ENCODE measurements around the gene JAM2. TPM values are rescaled to one million over a fixed set of nuclear protein-coding genes. Genes with fewer than 3 reads are reported as not detected.
A peak's percentile ranks its signal among the peaks of the same experiment; 100 is the strongest.

Gene JAM2
- total RNA-seq, 2 experiments from 2014 or later = 0.07 to 0.27 TPM

GRCh38 chr21:25626757-25627156 is 12.3 kb upstream of the JAM2 start:
- no peaks in the 10 kb centered on the region for H3K27me3 Mint-ChIP-seq (ENCODE audit: low read depth)

GRCh38 chr21:25632296-25632695 is 6.8 kb upstream of the JAM2 start:
- no peak for DNase-seq
- Mint-ChIP-seq H3K36me3 (ENCODE audit: low read depth) (no peaks in the 10 kb centered on the region), H3K9me3 (no peaks in the 10 kb centered on the region), H3K27ac (no peak overlapping the region), H3K4me1 (ENCODE audit: low read depth) (peaks cover 6% of the 10 kb centered on the region), H3K4me3 (no peak overlapping the region), H3K27me3 (ENCODE audit: low read depth) (peaks cover 14% of the 10 kb centered on the region)
- CTCF ChIA-PET = no interaction called here
- intact Hi-C loops (cut with micrococcal nuclease) = no loop called here

More at GRCh38 chr21:25626757-25627156, 12.3 kb upstream of the JAM2 start:
- no peaks in the 10 kb centered on the region for H3K9me3 Mint-ChIP-seq
- H3K4me3 Mint-ChIP-seq = no peak overlapping the region
- CTCF ChIA-PET = interaction anchor here (0.7 kb wide), 1 partner anchor 57 kb away, joined by 3 read pairs; no protein-coding TSS in a partner anchor
- H3K4me1 Mint-ChIP-seq (ENCODE audit: low read depth) = no peaks in the 10 kb centered on the region
- DNase-seq = no peak
- no peak overlapping the region for H3K27ac Mint-ChIP-seq
- no peaks in the 10 kb centered on the region for H3K36me3 Mint-ChIP-seq (ENCODE audit: low read depth)
- intact Hi-C loops (cut with micrococcal nuclease) = no loop called here

- no peaks in the 10 kb centered on the region for H3K36me3 Mint-ChIP-seq (ENCODE audit: low read depth)
- CTCF ChIA-PET = interaction anchor here (0.7 kb wide), 1 partner anchor 27 kb away, joined by 3 read pairs; no protein-coding TSS in a partner anchor
- H3K9me3 Mint-ChIP-seq = no peaks in the 10 kb centered on the region
Observed at GRCh38 chr21:25635310-25635709, 3.7 kb upstream of the JAM2 start.

GRCh38 chr21:25636727-25637126 is 2.3 kb upstream of the JAM2 start:
- H3K9me3 Mint-ChIP-seq = no peaks in the 10 kb centered on the region
- intact Hi-C loops (cut with micrococcal nuclease) = loop anchor here (5.0 kb wide), 1 partner anchor 64 kb away; no protein-coding TSS in a partner anchor
- H3K27ac Mint-ChIP-seq = no peak overlapping the region
- H3K27me3 Mint-ChIP-seq (ENCODE audit: low read depth) = peaks cover 34% of the 10 kb centered on the region
- no peak for DNase-seq
- H3K4me3 Mint-ChIP-seq = no peak overlapping the region
- CTCF ChIA-PET = interaction anchor here (2.5 kb wide), 1 partner anchor 28 kb away, joined by 22 read pairs; no protein-coding TSS in a partner anchor
- H3K4me1 Mint-ChIP-seq (ENCODE audit: low read depth) = peaks cover 21% of the 10 kb centered on the region
- no peaks in the 10 kb centered on the region for H3K36me3 Mint-ChIP-seq (ENCODE audit: low read depth)

More at GRCh38 chr21:25635310-25635709, 3.7 kb upstream of the JAM2 start:
- Mint-ChIP-seq H3K27ac (no peak overlapping the region), H3K27me3 (ENCODE audit: low read depth) (peaks cover 29% of the 10 kb centered on the region), H3K4me1 (ENCODE audit: low read depth) (peaks cover 18% of the 10 kb centered on the region), H3K4me3 (no peak overlapping the region)
- DNase-seq = no peak
- intact Hi-C loops (cut with micrococcal nuclease) = loop anchor here (5.0 kb wide), 1 partner anchor 63 kb away; no protein-coding TSS in a partner anchor

GRCh38 chr21:25637851-25638659 is 1.0 kb upstream of the JAM2 start:
- no peak for DNase-seq
- Mint-ChIP-seq H3K36me3 (ENCODE audit: low read depth) (no peaks in the 10 kb centered on the region), H3K4me3 (peak overlapping the region; percentile 67), H3K27me3 (ENCODE audit: low read depth) (peaks cover 34% of the 10 kb centered on the region), H3K27ac (no peak overlapping the region), H3K4me1 (ENCODE audit: low read depth) (peaks cover 21% of the 10 kb centered on the region), H3K9me3 (no peaks in the 10 kb centered on the region)
- CTCF ChIA-PET = interaction anchor here (0.6 to 2.5 kb wide), 8 partner anchors 10 to 83 kb away, joined by 3 to 22 read pairs (median 4); no protein-coding TSS in a partner anchor
- intact Hi-C loops (cut with micrococcal nuclease) = loop anchor here (5.0 kb wide), 1 partner anchor 66 kb away; no protein-coding TSS in a partner anchor

DNA sequence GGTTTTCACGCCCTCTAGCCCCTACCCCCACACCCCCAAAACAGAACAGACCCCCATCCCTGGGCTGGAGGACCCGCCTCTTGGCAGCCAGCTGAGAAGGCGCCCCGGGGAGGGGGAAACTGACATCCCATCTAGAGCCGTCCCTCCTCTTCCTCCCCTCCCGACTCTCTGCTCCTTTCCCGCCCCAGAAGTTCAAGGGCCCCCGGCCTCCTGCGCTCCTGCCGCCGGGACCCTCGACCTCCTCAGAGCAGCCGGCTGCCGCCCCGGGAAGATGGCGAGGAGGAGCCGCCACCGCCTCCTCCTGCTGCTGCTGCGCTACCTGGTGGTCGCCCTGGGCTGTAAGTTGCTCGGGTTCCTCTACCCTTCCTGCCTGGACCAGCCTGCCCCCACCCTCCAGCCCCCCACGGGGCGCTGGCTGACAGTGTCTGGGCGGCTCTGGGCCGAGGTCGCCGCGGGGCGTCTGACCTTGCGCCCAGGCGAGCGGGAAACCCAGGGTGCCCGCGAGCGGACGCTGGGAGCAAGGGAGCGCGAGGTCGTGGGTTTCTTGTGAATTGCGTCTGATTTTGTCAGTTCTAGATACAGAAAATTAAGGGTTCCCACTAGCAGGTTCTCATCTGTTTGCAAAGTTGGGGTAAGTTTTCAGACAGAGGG is 618 bp downstream of the JAM2 start:
- intact Hi-C loops (cut with micrococcal nuclease) = loop anchor here (1.0 to 5.0 kb wide), 5 partner anchors 31 to 243 kb away; partner anchors contain the start of genes ATP5PF and GABPA
- H3K9me3 Mint-ChIP-seq = no peaks in the 10 kb centered on the region
- H3K4me3 Mint-ChIP-seq = peak overlapping the region; percentile 67
- CTCF ChIA-PET = interaction anchor here (1.0 to 2.5 kb wide), 4 partner anchors 8 to 151 kb away, joined by 3 to 22 read pairs (median 6); no protein-coding TSS in a partner anchor
- no peak overlapping the region for H3K27ac Mint-ChIP-seq
- peaks cover 20% of the 10 kb centered on the region for H3K4me1 Mint-ChIP-seq (ENCODE audit: low read depth)
- peak; percentile 57 for DNase-seq
- no peaks in the 10 kb centered on the region for H3K36me3 Mint-ChIP-seq (ENCODE audit: low read depth)
- H3K27me3 Mint-ChIP-seq (ENCODE audit: low read depth) = peaks cover 31% of the 10 kb centered on the region

- Mint-ChIP-seq H3K36me3 (ENCODE audit: low read depth) (no peaks in the 10 kb centered on the region), H3K27ac (no peak overlapping the region), H3K27me3 (ENCODE audit: low read depth) (peaks cover 24% of the 10 kb centered on the region), H3K4me1 (ENCODE audit: low read depth) (peaks cover 20% of the 10 kb centered on the region), H3K4me3 (peak overlapping the region; percentile 67), H3K9me3 (no peaks in the 10 kb centered on the region)
- DNase-seq = peak; percentile 15
- CTCF ChIA-PET = interaction anchor here (2.2 kb wide), 1 partner anchor 35 kb away, joined by 6 read pairs; no protein-coding TSS in a partner anchor
- intact Hi-C loops (cut with micrococcal nuclease) = no loop called here
Observed at GRCh38 chr21:25640202-25640942, 1.3 kb downstream of the JAM2 start.

DNA sequence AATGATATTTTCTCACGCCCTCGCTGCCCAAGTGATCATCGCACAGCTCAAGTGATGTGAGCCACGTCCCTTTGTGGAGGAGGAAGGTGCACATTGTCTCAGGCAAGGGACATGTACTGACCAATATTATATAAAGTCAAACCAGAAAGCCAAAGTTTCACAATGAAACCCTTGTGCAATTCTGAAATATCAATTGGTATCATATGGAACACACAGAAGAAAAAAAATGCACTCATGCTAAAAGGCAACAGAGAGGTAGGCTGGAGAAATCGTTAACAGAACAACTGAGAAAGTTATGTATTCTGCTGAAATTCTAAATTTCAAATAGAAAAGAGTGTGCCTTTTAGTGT is 1.9 kb downstream of the JAM2 start:
- H3K4me3 Mint-ChIP-seq = peak overlapping the region; percentile 67
- no peaks in the 10 kb centered on the region for H3K36me3 Mint-ChIP-seq (ENCODE audit: low read depth)
- intact Hi-C loops (cut with micrococcal nuclease) = no loop called here
- CTCF ChIA-PET = no interaction called here
- H3K4me1 Mint-ChIP-seq (ENCODE audit: low read depth) = peaks cover 20% of the 10 kb centered on the region
- no peaks in the 10 kb centered on the region for H3K9me3 Mint-ChIP-seq
- peaks cover 23% of the 10 kb centered on the region for H3K27me3 Mint-ChIP-seq (ENCODE audit: low read depth)
- H3K27ac Mint-ChIP-seq = no peak overlapping the region
- no peak for DNase-seq

DNA sequence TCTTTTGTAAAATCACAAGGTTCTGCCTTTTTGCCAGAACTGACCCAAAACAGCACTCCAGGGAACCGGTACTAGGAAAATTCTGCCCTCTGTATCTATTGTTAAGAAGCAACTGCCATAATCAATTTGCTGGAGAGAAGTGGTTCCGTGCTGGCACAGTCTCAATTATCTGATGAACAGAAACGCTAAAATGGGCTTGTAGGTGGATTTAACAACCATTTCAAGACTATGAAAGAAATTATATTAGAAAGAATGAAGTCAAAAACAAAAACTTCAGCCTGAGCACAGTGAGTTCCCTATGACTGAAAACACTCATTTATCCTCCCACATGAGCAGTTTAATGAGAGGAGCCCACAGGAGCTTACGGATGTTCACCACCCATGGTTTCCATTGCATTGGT is 4.4 kb downstream of the JAM2 start:
- DNase-seq = no peak
- H3K36me3 Mint-ChIP-seq (ENCODE audit: low read depth) = no peaks in the 10 kb centered on the region
- H3K27ac Mint-ChIP-seq = no peak overlapping the region
- no peaks in the 10 kb centered on the region for H3K9me3 Mint-ChIP-seq
- H3K4me1 Mint-ChIP-seq (ENCODE audit: low read depth) = peaks cover 9% of the 10 kb centered on the region
- H3K4me3 Mint-ChIP-seq = no peak overlapping the region
- CTCF ChIA-PET = interaction anchor here (1.2 kb wide), 1 partner anchor 36 kb away, joined by 5 read pairs; no protein-coding TSS in a partner anchor
- intact Hi-C loops (cut with micrococcal nuclease) = no loop called here
- H3K27me3 Mint-ChIP-seq (ENCODE audit: low read depth) = peaks cover 14% of the 10 kb centered on the region

GRCh38 chr21:25646474-25646873 is 7.4 kb downstream of the JAM2 start:
- Mint-ChIP-seq H3K4me3 (no peak overlapping the region), H3K9me3 (no peaks in the 10 kb centered on the region), H3K36me3 (ENCODE audit: low read depth) (no peaks in the 10 kb centered on the region), H3K27me3 (ENCODE audit: low read depth) (no peaks in the 10 kb centered on the region), H3K27ac (no peak overlapping the region), H3K4me1 (ENCODE audit: low read depth) (no peaks in the 10 kb centered on the region)
- no peak for DNase-seq
- CTCF ChIA-PET = interaction anchor here (2.6 kb wide), 1 partner anchor 38 kb away, joined by 6 read pairs; no protein-coding TSS in a partner anchor
- intact Hi-C loops (cut with micrococcal nuclease) = no loop called here

- Mint-ChIP-seq H3K9me3 (no peaks in the 10 kb centered on the region), H3K27ac (no peak overlapping the region), H3K4me3 (no peak overlapping the region), H3K4me1 (ENCODE audit: low read depth) (no peaks in the 10 kb centered on the region), H3K27me3 (ENCODE audit: low read depth) (no peaks in the 10 kb centered on the region), H3K36me3 (ENCODE audit: low read depth) (no peaks in the 10 kb centered on the region)
- intact Hi-C loops (cut with micrococcal nuclease) = no loop called here
- DNase-seq = no peak
- CTCF ChIA-PET = interaction anchor here (0.8 to 1.5 kb wide), 2 partner anchors 9 to 40 kb away, joined by 4 to 6 read pairs; partner anchors contain the start of gene JAM2
Observed at GRCh38 chr21:25647647-25648046, 8.6 kb downstream of the JAM2 start.

- DNase-seq = no peak
- no peaks in the 10 kb centered on the region for H3K9me3 Mint-ChIP-seq
- no peaks in the 10 kb centered on the region for H3K4me1 Mint-ChIP-seq (ENCODE audit: low read depth)
- H3K27ac Mint-ChIP-seq = no peak overlapping the region
- no peak overlapping the region for H3K4me3 Mint-ChIP-seq
- no peaks in the 10 kb centered on the region for H3K36me3 Mint-ChIP-seq (ENCODE audit: low read depth)
- no peaks in the 10 kb centered on the region for H3K27me3 Mint-ChIP-seq (ENCODE audit: low read depth)
- intact Hi-C loops (cut with micrococcal nuclease) = no loop called here
- CTCF ChIA-PET = no interaction called here
Observed at GRCh38 chr21:25649146-25649545, 10.1 kb downstream of the JAM2 start.
